HEK293 (cell line): Measurements from ENCODE around the gene LACTBL1.
A peak's percentile ranks its signal among the peaks of the same experiment; 100 is the strongest.
"Not testable (repeated sequence)": the region's sequence is repeated elsewhere in the genome, so short reads cannot be mapped to it uniquely, and the experiment has no call there.

Source experiments
- CTCF ChIA-PET: fragments of 350-600 bp; formaldehyde crosslinking; extraction: SDS; loops from one replicate; lab custom pipeline; 2021; ENCODE audit warnings: antibody characterized with exemption; lab: Yijun Ruan, JAX
- POLR2A ChIA-PET: fragments of 300-600 bp; formaldehyde crosslinking; extraction: SDS; loops from one replicate; lab custom pipeline; 2020; ENCODE audit warnings: antibody characterized with exemption, inconsistent platforms; lab: Yijun Ruan, JAX
- H3K27ac ChIP-seq: fragments of 200-500 bp; sonication (Bioruptor generic); 2 replicates; pipeline ENCODE4 v1.5.1; 2014; ENCODE audit warnings: low read depth, low read length, control low read depth, inconsistent platforms; ENCODE audit errors: extremely low read depth
- H3K36me3 ChIP-seq, 2 experiments: fragments of 200-500 bp in 1 of 2; sonication (Bioruptor generic) in 1 of 2; 1 replicate in 1 of 2; 2 replicates in 1 of 2; pipeline ENCODE4 v1.5.1; 2014 to 2017; ENCODE audit warnings: inconsistent platforms in 2 of 2, low read length in 2 of 2; ENCODE audit not compliant: control insufficient read depth in 2 of 2, insufficient read depth in 1 of 2
- H3K4me1 ChIP-seq: fragments of 200-500 bp; sonication (Bioruptor generic); 2 replicates; pipeline ENCODE4 v1.5.1; 2014; ENCODE audit warnings: mild to moderate bottlenecking, low read length, inconsistent platforms; ENCODE audit not compliant: control insufficient read depth, insufficient read depth
- H3K4me3 ChIP-seq: 2 replicates; pipeline ENCODE4 v1.5.1; 2011; ENCODE audit warnings: low read depth, mild to moderate bottlenecking, control low read depth, low read length, moderate library complexity
- H3K9me3 ChIP-seq: fragments of 200-500 bp; sonication (Bioruptor generic); 2 replicates; pipeline ENCODE4 v1.5.1; 2014; ENCODE audit warnings: low read depth, low read length, inconsistent platforms; ENCODE audit not compliant: control insufficient read depth, insufficient read depth
- BCL11B ChIP-seq: fragments of 450-650 bp; formaldehyde crosslinking; IDR thresholded peaks from 2 replicates; pipeline ENCODE4 v1.5.1; 2016; ENCODE audit warnings: low read depth, missing biosample characterization, missing genetic modification characterization
- GLI4 ChIP-seq: fragments of 450-650 bp; formaldehyde crosslinking; IDR thresholded peaks from 2 replicates; pipeline ENCODE4 v1.5.1; 2016; ENCODE audit warnings: missing biosample characterization, missing genetic modification characterization
- KLF1 ChIP-seq: fragments of 450-650 bp; formaldehyde crosslinking; IDR thresholded peaks from 2 replicates; pipeline ENCODE4 v1.5.1; 2016; ENCODE audit warnings: missing biosample characterization, missing genetic modification characterization
- KLF9 ChIP-seq: fragments of 450-650 bp; formaldehyde crosslinking; IDR thresholded peaks from 2 replicates; pipeline ENCODE4 v1.5.1; 2016; ENCODE audit warnings: missing biosample characterization, missing genetic modification characterization, low read depth
- YY2 ChIP-seq: fragments of 450-650 bp; formaldehyde crosslinking; IDR thresholded peaks from 2 replicates; pipeline ENCODE4 v1.5.1; 2016; ENCODE audit warnings: missing biosample characterization, missing genetic modification characterization
- ZEB2 ChIP-seq: fragments of 450-650 bp; formaldehyde crosslinking; IDR thresholded peaks from 2 replicates; pipeline ENCODE4 v1.5.1; 2016; ENCODE audit warnings: missing biosample characterization, missing genetic modification characterization
- ZNF37A ChIP-seq: fragments of 450-650 bp; IDR thresholded peaks from 2 replicates; pipeline ENCODE4 v1.5.1; 2018; ENCODE audit warnings: missing biosample characterization, missing genetic modification characterization
- ZNF404 ChIP-seq: fragments of 450-650 bp; formaldehyde crosslinking; IDR thresholded peaks from 2 replicates; pipeline ENCODE4 v1.5.1; 2017; ENCODE audit warnings: missing biosample characterization, missing genetic modification characterization
- ZNF501 ChIP-seq: fragments of 450-650 bp; formaldehyde crosslinking; IDR thresholded peaks from 2 replicates; pipeline ENCODE4 v1.5.1; 2016; ENCODE audit warnings: missing biosample characterization, missing genetic modification characterization
- ZNF571 ChIP-seq: fragments of 450-650 bp; formaldehyde crosslinking; IDR thresholded peaks from 2 replicates; pipeline ENCODE4 v1.5.0; 2017; ENCODE audit warnings: missing biosample characterization, missing genetic modification characterization
- ZNF792 ChIP-seq: fragments of 450-650 bp; formaldehyde crosslinking; IDR thresholded peaks from 2 replicates; pipeline ENCODE4 v1.5.1; 2016; ENCODE audit warnings: missing biosample characterization, missing genetic modification characterization
- TF ChIP-seq, protein P1 (sequence below): fragments of 450-650 bp; formaldehyde crosslinking; IDR thresholded peaks from 2 replicates; pipeline ENCODE4 v1.5.1; 2016; ENCODE audit warnings: missing biosample characterization, missing genetic modification characterization
- TF ChIP-seq, protein P2 (sequence below): fragments of 450-650 bp; formaldehyde crosslinking; IDR thresholded peaks from 2 replicates; pipeline ENCODE4 v1.5.1; 2016; ENCODE audit warnings: missing biosample characterization, missing genetic modification characterization, borderline replicate concordance
- TF ChIP-seq, protein P3 (sequence below): fragments of 450-650 bp; formaldehyde crosslinking; IDR thresholded peaks from 2 replicates; pipeline ENCODE4 v1.5.1; 2016; ENCODE audit warnings: missing biosample characterization, missing genetic modification characterization
- TF ChIP-seq, protein P4 (sequence below): fragments of 450-650 bp; formaldehyde crosslinking; IDR thresholded peaks from 2 replicates; pipeline ENCODE4 v1.5.1; 2017; ENCODE audit warnings: missing biosample characterization, missing genetic modification characterization
- TF ChIP-seq, protein P5 (sequence below): fragments of 450-650 bp; formaldehyde crosslinking; IDR thresholded peaks from 2 replicates; pipeline ENCODE4 v1.5.1; 2017; ENCODE audit warnings: missing biosample characterization, missing genetic modification characterization
- TF ChIP-seq, protein P6 (sequence below): fragments of 450-650 bp; formaldehyde crosslinking; IDR thresholded peaks from 2 replicates; pipeline ENCODE4 v1.5.1; 2016; ENCODE audit warnings: missing biosample characterization, missing genetic modification characterization

LACTBL1 gene

DNA sequence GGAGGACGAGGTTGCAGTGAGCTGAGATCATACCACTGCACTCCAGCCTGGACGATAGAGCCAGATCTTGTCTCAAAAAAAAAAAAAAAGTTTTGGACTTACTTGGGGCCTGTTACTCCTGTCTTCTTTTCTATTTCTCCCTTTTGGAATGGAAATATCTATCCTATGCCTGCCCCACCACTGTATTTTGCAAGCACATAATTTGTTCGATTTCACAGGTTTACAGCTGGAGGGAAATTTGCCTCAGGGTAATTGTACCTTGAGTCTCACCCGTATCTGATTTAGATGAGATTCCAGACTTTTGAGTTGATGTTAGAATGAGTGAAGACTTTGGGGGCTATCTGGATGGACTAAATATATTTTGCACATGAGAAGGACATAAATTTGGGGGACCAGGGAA lies 34.4 kb upstream of the LACTBL1 start:
- Histone ChIP-seq H3K4me1 (no peaks in the 10 kb centered on the region), H3K9me3 (no peaks in the 10 kb centered on the region), H3K27ac (no peak overlapping the region), H3K4me3 (no peak overlapping the region), H3K36me3 (no peaks in the 10 kb centered on the region)
- no peak for TF ChIP-seq BCL11B (tag by site-specific recombination)
- no peak for TF ChIP-seq KLF9
- TF ChIP-seq, protein P1, sequence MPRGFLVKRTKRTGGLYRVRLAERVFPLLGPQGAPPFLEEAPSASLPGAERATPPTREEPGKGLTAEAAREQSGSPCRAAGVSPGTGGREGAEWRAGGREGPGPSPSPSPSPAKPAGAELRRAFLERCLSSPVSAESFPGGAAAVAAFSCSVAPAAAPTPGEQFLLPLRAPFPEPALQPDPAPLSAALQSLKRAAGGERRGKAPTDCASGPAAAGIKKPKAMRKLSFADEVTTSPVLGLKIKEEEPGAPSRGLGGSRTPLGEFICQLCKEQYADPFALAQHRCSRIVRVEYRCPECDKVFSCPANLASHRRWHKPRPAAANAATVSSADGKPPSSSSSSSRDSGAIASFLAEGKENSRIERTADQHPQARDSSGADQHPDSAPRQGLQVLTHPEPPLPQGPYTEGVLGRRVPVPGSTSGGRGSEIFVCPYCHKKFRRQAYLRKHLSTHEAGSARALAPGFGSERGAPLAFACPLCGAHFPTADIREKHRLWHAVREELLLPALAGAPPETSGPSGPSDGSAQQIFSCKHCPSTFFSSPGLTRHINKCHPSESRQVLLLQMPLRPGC (tag by site-specific recombination), result no peak
- no peak for TF ChIP-seq ZNF792 (tag by site-specific recombination)
- TF ChIP-seq GLI4, result no peak
- TF ChIP-seq, protein P2, sequence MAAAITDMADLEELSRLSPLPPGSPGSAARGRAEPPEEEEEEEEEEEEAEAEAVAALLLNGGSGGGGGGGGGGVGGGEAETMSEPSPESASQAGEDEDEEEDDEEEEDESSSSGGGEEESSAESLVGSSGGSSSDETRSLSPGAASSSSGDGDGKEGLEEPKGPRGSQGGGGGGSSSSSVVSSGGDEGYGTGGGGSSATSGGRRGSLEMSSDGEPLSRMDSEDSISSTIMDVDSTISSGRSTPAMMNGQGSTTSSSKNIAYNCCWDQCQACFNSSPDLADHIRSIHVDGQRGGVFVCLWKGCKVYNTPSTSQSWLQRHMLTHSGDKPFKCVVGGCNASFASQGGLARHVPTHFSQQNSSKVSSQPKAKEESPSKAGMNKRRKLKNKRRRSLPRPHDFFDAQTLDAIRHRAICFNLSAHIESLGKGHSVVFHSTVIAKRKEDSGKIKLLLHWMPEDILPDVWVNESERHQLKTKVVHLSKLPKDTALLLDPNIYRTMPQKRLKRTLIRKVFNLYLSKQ, result no peak
- TF ChIP-seq, protein P3, sequence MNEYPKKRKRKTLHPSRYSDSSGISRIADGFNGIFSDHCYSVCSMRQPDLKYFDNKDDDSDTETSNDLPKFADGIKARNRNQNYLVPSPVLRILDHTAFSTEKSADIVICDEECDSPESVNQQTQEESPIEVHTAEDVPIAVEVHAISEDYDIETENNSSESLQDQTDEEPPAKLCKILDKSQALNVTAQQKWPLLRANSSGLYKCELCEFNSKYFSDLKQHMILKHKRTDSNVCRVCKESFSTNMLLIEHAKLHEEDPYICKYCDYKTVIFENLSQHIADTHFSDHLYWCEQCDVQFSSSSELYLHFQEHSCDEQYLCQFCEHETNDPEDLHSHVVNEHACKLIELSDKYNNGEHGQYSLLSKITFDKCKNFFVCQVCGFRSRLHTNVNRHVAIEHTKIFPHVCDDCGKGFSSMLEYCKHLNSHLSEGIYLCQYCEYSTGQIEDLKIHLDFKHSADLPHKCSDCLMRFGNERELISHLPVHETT (tag by site-specific recombination), result no peak
- TF ChIP-seq, protein P4, sequence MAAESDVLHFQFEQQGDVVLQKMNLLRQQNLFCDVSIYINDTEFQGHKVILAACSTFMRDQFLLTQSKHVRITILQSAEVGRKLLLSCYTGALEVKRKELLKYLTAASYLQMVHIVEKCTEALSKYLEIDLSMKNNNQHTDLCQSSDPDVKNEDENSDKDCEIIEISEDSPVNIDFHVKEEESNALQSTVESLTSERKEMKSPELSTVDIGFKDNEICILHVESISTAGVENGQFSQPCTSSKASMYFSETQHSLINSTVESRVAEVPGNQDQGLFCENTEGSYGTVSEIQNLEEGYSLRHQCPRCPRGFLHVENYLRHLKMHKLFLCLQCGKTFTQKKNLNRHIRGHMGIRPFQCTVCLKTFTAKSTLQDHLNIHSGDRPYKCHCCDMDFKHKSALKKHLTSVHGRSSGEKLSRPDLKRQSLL (tag by site-specific recombination), result 0 out of 2 replicates have a peak, but pooled peaks have one; percentile 12
- no peak for TF ChIP-seq ZEB2 (tag by site-specific recombination)
- ChIA-PET POLR2A (interaction anchor here (0.7 kb wide), 1 partner anchor 12 kb away, joined by 4 read pairs; the partner anchor contains the start of gene KDM1A), CTCF (no interaction called here)

DNA sequence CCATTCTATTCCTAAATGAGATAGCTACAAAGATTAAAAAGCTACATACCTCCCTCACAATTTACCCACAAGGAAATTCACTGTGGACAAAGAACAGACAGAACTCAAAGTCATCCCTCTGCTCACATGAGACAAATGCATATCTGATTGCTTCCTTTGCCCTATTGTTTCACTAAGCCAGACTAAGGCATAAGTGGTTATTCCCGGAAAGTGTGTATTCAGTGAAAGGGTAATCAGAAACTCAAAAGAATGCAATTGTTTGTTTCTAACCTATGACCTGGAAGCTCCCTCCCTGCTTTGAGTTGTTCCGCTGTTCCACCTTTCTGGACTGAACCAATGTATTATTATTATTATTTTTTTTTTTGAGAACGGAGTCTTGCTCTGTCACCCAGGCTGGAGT lies 32.1 kb upstream of the LACTBL1 start:
- H3K36me3 ChIP-seq, POLR2A ChIA-PET, H3K27ac ChIP-seq, H3K9me3 ChIP-seq, H3K4me3 ChIP-seq, H3K4me1 ChIP-seq: not testable (repeated sequence)
- CTCF ChIA-PET, result interaction anchor here (1.0 kb wide), 1 partner anchor 180 kb away, joined by 3 read pairs; no protein-coding TSS in a partner anchor

DNA sequence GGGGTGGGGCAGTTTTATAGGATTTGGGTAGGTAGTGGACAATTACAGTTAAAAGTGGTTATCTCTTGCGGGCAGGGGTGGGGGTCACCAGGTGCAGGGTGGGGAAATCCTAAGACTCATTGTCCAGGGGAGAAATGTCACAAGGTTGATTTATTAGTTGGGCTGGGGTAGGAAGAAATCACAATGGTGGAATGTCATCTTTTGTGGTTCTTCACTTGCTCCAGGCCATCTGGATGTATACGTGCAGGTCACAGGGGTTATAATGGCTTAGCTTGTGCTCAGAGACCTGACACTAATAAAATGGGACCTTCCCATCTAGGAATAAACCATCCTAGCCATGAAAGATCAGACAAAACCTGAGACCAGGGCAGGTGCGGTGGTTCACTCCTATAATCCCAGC lies 31.4 kb upstream of the LACTBL1 start:
- ChIA-PET CTCF (no interaction called here), POLR2A (no interaction called here)
- H3K4me3 ChIP-seq, result no peak overlapping the region
- no peak for TF ChIP-seq YY2 (tag by site-specific recombination)
- TF ChIP-seq, protein P5, sequence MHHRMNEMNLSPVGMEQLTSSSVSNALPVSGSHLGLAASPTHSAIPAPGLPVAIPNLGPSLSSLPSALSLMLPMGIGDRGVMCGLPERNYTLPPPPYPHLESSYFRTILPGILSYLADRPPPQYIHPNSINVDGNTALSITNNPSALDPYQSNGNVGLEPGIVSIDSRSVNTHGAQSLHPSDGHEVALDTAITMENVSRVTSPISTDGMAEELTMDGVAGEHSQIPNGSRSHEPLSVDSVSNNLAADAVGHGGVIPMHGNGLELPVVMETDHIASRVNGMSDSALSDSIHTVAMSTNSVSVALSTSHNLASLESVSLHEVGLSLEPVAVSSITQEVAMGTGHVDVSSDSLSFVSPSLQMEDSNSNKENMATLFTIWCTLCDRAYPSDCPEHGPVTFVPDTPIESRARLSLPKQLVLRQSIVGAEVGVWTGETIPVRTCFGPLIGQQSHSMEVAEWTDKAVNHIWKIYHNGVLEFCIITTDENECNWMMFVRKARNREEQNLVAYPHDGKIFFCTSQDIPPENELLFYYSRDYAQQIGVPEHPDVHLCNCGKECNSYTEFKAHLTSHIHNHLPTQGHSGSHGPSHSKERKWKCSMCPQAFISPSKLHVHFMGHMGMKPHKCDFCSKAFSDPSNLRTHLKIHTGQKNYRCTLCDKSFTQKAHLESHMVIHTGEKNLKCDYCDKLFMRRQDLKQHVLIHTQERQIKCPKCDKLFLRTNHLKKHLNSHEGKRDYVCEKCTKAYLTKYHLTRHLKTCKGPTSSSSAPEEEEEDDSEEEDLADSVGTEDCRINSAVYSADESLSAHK (tag by site-specific recombination), result no peak
- TF ChIP-seq, protein P6, sequence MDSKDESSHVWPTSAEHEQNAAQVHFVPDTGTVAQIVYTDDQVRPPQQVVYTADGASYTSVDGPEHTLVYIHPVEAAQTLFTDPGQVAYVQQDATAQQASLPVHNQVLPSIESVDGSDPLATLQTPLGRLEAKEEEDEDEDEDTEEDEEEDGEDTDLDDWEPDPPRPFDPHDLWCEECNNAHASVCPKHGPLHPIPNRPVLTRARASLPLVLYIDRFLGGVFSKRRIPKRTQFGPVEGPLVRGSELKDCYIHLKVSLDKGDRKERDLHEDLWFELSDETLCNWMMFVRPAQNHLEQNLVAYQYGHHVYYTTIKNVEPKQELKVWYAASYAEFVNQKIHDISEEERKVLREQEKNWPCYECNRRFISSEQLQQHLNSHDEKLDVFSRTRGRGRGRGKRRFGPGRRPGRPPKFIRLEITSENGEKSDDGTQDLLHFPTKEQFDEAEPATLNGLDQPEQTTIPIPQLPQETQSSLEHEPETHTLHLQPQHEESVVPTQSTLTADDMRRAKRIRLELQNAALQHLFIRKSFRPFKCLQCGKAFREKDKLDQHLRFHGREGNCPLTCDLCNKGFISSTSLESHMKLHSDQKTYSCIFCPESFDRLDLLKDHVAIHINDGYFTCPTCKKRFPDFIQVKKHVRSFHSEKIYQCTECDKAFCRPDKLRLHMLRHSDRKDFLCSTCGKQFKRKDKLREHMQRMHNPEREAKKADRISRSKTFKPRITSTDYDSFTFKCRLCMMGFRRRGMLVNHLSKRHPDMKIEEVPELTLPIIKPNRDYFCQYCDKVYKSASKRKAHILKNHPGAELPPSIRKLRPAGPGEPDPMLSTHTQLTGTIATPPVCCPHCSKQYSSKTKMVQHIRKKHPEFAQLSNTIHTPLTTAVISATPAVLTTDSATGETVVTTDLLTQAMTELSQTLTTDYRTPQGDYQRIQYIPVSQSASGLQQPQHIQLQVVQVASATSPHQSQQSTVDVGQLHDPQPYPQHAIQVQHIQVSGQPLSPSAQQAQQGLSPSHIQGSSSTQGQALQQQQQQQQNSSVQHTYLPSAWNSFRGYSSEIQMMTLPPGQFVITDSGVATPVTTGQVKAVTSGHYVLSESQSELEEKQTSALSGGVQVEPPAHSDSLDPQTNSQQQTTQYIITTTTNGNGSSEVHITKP (tag by site-specific recombination), result peak; percentile 63
- TF ChIP-seq ZNF404 (tag by site-specific recombination), result no peak
- TF ChIP-seq KLF1, result no peak
- TF ChIP-seq ZNF37A (tag by site-specific recombination), result no peak
- TF ChIP-seq ZNF501 (tag by site-specific recombination), result no peak
- no peak for TF ChIP-seq ZNF571 (tag by site-specific recombination)
- H3K4me1 ChIP-seq, result no peaks in the 10 kb centered on the region
- H3K9me3 ChIP-seq, result no peaks in the 10 kb centered on the region
- H3K36me3 ChIP-seq, result no peaks in the 10 kb centered on the region
- H3K27ac ChIP-seq, result no peak overlapping the region

DNA sequence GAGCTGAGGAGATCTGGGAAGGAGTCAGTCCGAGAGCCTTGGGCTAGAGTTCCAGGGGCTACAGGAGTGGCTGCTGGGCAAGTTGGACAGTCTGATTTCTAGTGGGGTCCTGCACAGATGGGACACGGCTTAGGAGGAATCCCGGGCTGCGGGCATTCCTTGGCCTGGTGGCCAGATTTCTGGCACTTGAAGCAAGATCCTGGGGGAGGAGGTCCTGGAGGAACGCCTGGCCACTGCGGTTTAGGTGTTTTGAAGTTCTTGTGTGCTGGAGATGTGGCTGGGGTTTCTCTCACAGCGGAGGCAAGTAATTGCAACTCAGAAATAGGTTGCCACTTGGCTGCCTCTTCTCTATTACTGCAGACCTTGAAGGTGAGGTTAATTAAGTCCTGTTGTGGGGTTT lies 29.6 kb upstream of the LACTBL1 start:
- H3K4me3 ChIP-seq, H3K9me3 ChIP-seq, POLR2A ChIA-PET, H3K27ac ChIP-seq, H3K36me3 ChIP-seq, H3K4me1 ChIP-seq, CTCF ChIA-PET: not testable (repeated sequence)
